GM15510 (cell line): ENCODE data around the gene EPHB2.

Experiments used
- POLR2A ChIP-seq: IDR thresholded peaks from 3 replicates; pipeline ENCODE4 v1.6.1; 2011; ENCODE audit warnings: borderline replicate concordance; ENCODE audit not compliant: insufficient read length; ENCODE audit errors: extremely low read depth

EPHB2 gene

DNA sequence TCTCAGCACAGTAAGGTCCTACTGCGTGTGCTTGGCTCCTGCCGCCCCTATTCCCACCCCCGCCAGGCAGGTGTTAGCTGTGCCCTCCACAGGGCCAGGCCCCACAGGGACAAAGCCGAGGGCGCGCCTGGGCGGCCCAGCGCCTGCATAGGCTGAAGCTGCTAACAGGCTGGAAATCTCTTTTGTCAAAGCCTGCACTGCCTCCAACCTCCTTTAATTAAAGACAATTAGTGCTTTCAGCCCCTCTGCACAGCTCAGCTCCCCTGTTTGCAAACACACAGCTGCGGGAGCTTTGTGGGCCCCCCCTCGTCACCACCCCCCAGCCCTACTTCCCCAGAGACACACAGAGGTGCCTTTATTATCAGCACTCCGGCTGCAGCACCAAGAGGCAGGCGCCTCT is 95.9 kb downstream of the EPHB2 start:
- TF ChIP-seq POLR2A: no peak

DNA sequence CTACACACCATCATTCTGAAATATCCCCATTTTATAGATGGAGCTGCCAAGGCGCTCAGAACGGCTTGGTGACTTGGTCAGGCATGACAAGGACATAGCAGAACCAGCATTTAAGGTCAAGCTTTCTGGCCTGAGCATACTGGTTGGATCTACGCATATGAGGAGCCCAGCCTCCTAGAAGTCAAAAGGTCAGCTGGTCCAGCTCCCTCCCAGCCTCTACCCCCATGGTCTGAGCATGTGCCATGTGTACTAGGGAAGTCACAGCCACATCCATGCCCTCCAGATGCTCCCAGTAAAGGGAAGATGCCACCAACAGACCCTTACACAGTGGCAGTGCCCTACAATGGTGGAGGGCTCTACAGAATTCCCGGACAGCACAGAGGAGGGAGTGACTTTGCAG is 96.7 kb downstream of the EPHB2 start:
- TF ChIP-seq POLR2A: no peak

DNA sequence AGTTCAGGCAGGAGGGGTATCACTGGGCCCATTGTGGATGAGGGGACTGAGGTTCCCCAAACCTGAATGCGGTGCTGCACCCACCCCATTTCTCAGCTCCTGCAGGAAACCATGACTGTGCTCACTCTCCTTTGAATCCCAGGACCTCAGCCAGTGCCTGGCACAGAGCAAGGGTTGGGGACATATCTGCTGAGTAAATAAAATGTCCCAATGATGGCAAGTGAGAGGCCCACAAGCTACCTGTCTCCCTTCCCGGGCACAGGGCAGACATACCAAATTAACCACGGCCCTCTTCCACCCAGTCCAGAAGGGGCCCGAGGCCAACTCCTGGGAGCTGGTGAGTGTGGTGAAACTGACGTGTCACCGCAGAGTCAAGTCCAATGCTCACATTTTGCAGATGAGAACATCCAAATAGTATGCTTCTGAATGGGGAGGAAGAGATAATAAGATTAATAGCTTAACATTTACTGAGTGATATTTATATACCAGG is 97.6 kb downstream of the EPHB2 start:
- TF ChIP-seq POLR2A: no peak

DNA sequence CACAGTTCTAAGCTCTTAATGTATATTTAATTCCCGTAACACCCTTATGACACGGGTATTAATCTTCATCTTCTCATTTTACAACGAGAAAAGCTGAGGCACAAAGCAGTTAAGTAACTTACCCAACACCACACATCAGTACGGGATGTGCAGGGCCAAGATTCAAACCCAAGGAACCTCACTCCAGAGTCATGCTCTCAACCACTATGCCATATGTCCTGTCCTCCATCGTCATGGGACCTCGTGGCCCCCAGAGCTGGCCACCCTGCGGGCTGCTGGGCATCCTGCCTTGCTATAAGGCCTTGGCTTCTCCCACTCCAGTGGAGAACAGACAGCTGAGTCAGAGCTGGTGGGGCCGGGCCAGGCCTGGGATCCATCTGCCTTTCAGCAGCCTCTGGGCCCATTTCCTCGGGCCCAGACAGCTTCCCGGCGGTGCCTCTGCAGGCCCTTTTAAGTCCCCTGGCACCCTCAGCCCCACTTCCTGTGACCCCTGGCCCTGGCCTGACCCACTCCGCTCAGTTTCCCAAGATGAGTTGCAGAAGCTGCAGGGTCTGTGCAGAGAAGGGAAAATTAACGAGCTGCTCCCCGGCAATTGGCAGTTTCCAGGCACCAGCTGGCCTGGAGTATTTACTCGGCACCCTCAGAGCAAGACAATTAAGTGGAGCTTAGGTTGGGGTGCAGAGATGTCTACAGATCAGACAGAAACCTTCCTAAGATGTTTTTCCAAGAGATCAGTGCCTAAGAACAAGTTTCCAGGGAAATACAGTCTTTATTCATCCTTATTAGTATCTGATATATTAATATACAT is 98.2 kb downstream of the EPHB2 start:
- TF ChIP-seq POLR2A: no peak

DNA sequence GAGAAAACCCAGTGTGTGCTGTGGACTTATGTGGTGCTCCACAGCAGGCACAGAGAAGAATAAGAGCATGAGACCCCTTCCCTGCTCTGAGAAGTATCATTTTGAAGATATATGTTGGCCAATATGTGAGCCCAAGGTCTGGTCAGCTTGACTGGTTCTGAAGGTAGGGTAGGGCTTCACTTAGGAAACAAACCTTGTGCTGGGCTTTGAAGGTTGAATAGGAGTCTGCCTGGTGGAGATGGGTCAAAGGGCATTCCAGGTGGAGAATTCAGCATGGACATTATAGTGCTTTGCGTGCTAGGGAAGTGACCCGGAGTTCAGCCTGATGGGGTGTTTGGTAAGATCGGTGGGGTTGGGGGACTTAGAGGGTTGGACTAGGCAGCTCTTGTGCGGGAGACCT is 99.1 kb downstream of the EPHB2 start:
- TF ChIP-seq POLR2A: no peak

DNA sequence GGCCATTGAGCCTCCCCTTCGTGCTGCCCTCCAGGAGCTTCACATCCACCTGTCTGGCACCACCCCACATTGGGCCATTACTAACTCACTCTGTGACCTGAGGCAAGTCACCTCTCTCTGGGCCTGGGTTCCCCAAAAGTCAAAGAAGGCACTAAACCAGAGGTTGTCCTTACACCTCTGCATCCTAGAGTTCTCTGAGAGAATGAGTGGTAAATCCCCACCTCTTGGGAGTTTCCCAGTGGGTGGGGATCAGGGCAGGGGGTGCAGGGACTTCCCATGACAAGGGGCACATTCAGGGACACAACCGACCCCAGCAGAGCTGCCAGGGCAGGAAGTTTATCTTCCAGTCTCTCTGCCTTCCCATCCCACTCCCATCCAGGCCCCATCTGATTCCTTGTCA is 99.7 kb downstream of the EPHB2 start:
- no peak for TF ChIP-seq POLR2A

DNA sequence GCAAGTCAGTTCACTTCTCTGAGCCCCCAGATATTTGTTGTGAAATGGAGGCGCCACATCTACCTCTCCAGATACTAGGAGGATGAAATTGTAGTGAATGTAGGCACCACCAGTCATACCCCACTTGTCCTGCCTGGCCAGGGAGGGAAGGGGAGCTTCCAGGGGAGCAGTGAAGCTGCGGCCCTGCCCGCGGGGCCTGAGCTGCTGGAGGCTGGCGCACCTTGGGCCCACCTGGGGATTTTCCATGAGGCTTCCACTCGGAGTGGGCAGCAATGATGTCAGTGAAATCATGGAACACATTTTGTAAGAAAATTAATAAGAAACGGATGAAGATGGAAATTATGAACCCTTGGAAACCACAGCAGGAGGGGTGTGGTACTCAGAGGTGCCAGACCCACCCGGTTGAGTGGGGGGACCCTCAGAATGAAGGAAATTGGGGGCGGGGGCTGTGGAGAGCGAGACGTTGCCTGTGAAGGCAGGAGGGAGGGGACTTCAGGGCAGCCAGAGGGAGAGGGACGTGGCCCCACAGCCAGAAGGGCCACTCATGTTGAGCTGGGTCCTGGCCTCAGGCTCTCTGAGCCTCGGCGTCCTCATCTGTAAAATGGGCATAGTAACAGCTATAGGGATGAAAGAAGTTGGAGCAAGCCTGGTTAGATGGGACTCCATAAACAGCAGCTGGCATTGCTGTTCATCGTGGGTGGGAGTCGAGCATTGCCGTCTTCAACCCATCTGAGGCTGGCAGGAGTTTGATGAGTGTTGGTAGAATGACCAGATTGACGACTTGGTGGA is 101.6 kb downstream of the EPHB2 start:
- TF ChIP-seq POLR2A: no peak

DNA sequence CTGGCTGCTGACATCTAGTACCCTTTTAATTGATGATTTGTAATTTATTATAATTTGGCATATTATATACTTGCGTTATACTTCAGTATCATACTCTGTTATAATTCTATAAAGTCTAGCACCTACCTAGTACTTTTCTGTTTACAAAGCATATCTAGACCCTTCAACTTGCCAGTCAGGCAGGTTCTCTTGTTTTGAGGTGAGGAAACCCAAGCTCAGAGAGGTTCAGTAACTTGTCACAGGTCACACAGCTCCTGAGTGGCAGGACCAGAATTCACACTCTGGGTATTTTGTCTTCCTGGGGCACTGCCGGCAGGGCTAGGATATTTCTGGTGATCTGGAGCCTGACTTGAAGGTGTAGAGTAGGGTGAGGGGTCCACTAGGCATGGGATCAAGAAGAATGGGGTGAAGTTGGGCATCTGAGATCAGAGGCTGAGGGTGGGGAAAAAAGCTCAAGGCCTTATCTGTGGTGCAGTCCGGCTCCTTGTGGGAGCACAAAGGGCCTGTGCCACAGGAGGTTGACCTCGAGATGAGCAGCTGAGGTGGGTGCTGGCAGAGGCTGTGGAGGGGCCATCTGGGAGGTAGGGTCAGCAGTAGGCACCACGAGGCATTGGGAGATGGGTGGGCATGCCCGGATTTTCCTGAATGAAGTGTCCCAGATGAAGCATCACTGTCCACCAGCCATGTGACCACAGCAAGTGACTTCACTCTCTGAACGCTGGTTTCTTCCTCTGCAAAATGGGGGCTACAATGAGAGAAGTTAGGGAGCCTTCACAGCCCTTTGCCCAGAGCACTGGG is 102.6 kb downstream of the EPHB2 start:
- TF ChIP-seq POLR2A: no peak

DNA sequence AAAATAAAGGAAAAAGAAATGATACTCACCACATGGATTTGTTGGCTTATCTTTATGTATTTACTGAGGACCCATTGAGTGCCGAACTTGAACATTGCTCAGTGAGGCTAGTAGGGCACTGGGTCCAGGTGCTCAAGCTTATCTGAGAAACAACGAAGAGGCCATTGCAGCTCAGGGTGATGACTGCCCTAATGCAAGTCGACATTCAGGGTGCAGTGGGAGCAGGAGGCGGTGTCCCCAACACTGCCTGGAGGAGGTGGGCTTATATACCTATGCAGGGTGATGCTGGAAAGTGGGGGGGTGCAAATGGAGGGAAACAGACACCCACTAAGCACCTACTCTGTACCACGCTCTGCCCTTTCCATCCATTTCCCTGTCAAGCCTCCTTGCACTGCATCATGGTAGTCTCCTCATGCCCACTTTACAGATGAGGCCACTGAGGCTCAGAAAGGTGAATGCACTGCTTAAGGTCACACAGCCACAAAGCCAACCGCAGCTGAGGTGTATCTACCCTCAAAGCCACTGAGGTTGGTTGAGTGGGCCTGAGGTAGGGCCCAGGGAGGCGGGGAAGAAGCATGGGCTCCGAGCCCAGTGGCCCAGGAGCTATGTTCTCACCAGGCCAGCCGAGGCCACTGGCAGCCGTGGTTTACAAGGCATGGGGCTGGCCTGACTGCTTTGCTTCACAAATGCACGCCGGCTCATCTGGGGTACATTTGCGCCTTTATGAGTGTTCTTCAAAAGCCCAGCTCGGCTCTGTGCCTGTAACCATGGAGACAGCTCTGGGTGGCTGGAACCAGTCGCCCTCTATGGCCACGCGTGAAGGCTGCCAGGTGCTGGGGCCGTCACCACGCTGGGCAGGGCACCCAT is 103.8 kb downstream of the EPHB2 start:
- no peak for TF ChIP-seq POLR2A

DNA sequence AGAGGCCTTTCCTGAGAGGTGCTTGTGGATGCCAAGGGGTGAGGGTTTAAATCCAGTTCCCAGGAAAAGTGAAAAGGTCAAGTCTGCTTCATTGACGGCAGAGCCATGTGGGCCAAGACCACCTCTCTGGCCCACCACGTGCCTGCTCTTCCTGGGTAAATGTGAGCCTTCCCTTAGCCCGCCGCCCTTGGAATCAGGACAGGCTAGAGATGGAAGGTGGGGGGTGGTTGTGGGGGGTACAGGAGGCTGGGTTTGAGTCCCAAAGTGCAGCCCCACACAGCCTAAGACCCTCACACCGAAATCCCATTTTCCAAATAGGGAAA is 104.4 kb downstream of the EPHB2 start:
- no peak for TF ChIP-seq POLR2A

DNA sequence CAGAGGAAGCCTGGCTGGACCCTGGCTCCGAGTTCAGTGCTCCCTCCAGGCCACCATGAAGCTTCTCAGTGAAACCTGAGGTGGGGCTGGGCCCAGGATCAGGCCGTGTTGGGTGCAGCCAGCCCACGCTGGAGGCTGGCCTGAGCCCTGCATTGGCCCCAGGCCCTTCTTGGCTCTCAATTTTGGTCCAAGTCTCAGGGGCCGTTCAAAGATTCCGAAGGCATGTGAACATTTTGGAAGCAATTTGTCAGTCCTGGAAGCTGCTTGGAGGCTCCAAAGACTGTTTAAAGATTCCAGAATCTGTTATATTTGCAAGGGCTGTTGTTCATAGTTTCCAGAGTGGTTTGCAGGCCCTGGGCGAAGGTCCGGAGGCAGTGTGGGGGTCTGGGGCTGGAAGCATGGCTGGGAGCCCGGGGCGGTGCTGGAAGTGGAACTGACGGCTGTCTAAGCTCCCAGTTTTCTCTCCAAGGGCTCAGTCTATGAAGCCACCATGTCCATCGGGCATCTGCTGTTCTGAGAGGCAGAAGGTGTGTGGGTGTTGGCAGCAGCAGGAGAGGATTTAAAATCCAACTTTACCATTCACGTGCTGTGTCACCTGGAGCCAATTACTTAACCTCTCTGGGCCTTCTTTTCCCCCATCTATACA is 104.9 kb downstream of the EPHB2 start:
- TF ChIP-seq POLR2A: no peak

DNA sequence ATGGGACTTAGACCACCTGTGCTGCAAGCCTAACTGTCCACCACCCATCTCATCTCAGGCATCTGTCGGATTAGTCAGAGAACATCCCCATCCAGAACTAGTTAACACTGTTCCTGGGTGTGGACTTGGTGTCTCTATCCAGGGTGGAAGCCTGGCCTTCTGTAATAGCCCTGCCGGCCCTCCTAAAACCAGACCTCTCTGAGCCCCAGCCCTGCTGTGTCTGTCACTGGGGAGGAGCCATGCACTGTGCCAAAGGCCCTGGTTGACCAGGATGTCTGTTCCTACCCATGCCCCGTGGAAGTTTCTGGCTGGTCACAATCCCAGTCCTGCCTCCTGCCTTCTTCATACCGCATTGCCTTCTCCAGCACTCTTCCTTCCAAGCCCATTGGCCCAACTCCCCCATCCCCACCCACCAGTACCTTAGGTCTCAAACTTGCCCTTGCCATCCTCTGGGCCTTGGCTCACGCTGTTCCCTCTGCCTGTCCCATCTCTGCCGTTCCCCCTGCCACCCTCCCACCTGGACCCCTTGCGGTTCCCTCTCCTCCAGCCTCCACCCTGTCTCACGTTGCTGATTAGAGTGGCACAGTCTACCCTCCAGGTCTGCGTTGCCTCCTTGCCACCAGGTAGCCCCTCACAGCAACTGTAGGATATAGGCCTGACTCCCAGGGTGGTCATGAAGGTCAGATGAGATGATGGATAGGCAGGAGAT is 105.6 kb downstream of the EPHB2 start:
- no peak for TF ChIP-seq POLR2A

DNA sequence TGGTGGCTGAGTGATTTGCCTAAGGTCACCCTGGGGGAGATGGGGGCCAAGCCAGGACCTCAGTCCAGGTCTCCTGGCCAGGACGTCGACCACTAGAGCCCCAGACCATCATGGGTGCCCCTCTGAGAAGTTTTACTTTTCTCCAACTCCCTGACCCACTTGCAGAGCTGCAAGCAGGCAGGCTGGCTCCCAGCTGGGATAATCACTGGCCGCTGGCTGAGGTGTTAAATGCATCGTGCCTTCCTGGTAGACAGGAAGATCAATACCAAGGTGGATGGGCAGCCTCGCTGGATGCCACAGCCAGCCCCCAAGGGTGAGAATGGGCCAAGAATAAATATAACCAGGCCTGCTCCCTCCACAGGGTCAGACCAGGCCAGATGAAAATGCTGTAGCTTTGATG is 106.2 kb downstream of the EPHB2 start:
- TF ChIP-seq POLR2A: no peak

DNA sequence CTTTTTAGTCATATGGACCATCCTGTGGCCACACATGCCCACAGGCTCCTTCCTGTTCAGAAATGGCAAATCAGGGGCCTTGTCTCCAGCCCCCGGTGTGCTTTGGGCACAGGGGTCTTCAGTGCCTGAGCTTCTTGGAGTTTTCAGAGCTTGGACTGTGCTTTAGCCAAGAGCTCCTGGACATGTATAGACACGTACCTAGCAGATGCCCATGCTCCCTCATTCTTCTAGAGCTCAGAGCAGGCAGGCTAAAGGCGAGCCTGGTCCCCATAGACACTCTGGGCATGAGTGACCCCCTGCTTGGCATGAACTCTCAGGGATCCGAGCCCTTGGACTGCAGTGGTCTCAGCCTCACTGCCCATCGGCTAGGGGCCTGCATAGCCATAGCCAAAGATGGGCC is 106.8 kb downstream of the EPHB2 start:
- no peak for TF ChIP-seq POLR2A
